ENCODE data around the gene TBC1D2B.

Gene TBC1D2B

DNA sequence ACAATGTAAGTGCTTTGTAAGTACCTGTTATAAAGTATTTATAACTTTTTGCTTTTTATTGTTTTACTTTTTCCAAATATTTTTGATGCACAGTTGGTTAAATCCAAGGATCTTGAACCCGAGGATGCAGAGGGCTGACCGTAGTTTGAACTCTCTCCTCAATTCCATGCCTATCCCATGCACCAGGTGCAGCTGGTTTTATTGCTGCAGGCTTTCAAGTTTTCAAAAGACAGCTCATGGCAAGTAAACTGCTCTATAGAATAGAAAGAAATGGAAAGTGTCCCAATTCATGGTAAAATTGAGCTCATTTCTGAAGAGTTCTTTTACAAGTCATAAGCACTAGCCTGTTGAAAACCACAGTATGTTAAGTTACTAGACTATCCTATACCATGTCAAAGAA, 131.9 kb downstream of the TBC1D2B start:
- no peak for DNase-seq (ENCODE audit: low read depth)
- TF ChIP-seq, protein P1, sequence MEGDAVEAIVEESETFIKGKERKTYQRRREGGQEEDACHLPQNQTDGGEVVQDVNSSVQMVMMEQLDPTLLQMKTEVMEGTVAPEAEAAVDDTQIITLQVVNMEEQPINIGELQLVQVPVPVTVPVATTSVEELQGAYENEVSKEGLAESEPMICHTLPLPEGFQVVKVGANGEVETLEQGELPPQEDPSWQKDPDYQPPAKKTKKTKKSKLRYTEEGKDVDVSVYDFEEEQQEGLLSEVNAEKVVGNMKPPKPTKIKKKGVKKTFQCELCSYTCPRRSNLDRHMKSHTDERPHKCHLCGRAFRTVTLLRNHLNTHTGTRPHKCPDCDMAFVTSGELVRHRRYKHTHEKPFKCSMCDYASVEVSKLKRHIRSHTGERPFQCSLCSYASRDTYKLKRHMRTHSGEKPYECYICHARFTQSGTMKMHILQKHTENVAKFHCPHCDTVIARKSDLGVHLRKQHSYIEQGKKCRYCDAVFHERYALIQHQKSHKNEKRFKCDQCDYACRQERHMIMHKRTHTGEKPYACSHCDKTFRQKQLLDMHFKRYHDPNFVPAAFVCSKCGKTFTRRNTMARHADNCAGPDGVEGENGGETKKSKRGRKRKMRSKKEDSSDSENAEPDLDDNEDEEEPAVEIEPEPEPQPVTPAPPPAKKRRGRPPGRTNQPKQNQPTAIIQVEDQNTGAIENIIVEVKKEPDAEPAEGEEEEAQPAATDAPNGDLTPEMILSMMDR (conservative IDR thresholded peaks at IDR 0.05; ENCODE audit: low read depth, low read length), result no peak
- H3K4me3 ChIP-seq (ENCODE audit: low read length), result no peak overlapping the region

Measured in retinal pigment epithelial cell (primary cell).